ENCODE data around the gene POU2F1.
"Not testable (repeated sequence)": the region's sequence is repeated elsewhere in the genome, so short reads cannot be mapped to it uniquely, and the experiment has no call there.

POU2F1 gene

DNA sequence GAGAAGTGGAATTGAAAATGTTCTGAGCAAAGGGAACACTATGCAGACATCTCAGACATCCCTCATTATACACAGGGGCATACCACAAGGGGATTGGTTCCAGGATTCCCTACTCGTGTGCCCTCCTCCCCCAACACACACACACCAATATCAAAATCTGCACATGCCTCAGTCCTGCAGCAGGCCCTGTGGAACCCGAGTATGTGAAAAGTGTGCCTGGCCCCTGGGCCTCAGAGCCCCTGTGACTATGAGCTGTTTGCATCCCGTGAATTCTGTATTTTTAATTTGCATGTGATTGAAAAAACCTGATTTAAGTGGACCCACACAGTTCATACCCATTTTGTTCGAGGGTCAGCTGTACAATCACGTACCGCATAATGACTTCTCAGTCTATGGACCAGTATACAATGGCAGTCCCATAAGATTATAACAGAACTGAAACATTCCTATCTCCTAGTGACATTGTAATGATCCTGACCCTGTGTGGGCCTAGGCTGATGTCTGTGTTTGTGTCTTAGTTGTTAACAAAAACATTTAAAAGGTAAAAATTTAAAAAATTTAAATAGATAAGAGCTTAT, 11.3 kb downstream of the POU2F1 start:
- DNase-seq = no peak

DNA sequence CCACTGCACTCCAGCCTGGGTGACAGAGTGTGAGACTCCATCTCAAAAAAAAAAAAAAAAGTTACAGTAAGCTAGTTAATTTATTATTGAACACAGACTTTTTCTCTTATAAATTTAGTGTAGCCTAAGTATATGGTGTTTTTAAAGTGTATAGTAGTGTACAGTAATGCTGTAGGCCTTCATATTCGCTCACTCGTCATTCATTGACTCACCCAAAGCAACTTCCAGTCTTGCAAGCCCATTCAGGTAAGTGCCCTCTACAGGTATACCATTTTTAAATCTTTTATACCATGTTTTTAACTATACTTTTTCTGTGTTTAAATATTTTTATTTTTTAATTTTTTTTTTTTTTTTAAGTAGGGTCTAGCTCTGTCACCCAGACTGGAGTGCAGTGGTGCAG, 12.1 kb downstream of the POU2F1 start:
- DNase-seq = no peak

DNA sequence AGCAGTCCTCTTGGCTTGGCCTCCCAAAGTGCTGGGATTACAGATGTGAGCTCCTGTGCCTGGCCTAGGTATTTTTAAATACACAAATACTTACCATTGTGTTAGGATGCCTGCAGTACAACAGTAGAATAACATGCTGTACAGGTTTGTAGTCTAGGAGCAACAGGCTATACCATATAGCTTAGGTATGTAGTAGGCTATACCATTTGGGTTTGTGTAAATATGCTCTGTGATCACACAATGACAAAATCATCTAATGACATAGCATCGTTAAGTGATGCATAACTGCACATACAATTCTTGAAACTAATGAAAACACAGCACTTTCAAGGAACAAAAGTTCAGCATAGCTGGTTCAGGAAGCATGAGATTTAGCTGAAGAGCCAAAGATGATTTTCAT, 12.7 kb downstream of the POU2F1 start:
- no peak for DNase-seq

DNA sequence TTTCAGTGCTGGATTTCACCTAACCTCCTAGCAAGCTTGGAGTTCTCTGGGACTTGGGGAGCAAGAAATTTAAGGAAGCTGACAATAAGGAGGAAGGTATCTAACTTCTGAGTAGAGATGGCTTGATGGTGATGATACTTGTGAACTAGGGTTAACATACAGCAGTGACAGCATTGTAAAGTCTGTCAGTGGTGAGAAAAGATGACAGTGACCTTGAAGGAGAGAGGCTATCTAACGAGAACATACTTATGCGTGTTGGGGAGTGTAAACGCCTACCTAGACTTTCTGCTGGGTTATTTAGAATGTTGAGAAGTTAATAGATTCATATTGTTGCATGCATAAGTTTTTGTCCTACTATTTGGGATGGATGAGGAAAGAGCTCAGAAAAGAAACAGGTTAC, 16.3 kb downstream of the POU2F1 start:
- no peak for DNase-seq

DNA sequence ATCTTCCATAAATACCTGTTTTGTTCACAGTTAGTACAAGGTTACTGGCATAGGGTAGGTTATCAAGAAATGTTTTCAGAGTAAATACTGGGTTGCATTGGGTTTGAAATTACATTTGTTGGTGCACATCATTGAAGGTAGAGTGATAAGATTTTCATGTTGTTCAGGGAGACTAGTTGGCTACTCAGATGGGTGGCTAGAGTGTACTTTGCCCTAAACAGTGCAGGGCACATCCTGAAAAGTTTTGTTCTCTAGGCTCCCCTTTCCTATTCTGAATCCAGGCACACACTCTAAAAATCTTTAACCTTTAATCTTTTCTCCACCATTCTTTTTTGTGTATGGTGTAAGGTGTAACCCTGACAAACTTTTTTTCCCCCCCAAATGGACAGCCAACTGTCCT, 18.0 kb downstream of the POU2F1 start:
- DNase-seq = no peak

DNA sequence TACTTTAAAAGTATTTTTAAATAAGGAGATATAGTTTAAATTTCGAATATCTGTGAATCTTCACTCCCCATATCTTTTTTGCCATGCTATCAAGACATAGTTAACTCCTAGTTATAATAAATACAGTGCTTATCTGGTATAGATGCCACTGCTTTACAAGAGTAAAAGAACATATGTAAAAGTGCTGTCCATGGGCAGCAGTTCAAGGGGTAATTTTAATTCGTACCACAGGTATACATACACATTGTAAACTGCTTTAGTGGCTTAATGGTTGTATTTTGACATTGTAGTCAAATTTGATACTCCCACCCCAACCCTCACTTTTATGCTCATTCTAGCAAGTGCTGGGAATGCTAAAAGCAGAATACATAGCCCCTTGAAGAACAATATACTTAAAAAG, 18.6 kb downstream of the POU2F1 start:
- DNase-seq = no peak

DNA sequence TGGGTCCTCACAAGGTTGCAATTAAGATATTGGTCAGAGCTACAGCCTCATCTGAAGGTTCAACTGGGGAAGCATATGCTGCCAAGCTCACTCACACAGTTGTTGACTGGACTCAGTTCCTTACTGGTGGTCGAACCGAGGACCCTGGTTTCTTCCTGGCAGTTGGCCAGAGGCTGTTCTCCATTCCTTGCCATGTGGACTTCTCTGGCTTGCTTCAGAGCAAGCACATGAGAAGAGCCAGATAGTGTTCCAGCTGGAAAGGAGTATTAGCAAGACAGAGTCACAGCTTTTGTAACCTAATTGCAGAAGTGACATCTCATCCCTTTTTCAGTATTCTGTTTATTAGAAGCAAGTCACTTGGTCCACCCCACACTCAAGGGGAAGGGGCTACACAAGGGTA, 23.6 kb downstream of the POU2F1 start:
- DNase-seq = no peak

DNA sequence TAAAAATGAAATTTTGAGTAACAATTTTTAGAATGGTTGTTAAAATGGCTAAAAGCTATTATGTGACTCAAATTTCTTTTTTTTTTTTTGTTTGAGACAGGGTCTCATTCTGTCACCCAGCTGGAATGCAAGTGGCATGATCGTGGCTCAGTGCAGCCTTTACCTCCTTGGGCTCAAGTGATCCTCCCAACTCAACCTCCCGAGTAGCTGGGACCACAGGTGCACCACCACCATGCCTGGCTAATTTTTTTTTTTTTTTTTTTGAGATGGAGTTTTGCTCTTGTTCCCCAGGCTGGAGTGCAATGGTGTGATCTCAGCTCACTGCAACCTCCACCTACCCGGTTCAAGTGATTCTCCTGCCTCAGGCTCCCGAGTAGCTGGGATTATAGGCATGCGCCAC, 24.5 kb downstream of the POU2F1 start:
- DNase-seq = not testable (repeated sequence)

DNA sequence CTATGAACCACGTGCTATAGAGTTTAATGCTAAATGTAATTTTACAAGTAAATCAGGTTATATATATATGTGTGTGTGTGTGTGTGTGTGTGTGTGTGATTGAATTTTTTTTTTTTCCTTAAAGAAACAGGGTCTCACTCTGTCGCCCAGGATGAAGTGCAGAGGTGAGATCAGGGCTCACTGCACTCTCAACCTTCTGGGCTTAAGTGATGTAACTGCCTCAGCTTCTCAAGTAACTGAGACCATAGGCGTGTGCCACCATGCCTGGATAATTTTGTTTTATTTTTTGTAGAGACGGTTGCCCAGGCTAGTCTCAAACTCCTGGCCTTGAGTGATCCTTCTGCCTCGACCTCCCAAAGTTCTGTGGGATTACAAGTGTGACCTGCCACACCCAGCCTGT, 26.3 kb downstream of the POU2F1 start:
- DNase-seq = no peak

DNA sequence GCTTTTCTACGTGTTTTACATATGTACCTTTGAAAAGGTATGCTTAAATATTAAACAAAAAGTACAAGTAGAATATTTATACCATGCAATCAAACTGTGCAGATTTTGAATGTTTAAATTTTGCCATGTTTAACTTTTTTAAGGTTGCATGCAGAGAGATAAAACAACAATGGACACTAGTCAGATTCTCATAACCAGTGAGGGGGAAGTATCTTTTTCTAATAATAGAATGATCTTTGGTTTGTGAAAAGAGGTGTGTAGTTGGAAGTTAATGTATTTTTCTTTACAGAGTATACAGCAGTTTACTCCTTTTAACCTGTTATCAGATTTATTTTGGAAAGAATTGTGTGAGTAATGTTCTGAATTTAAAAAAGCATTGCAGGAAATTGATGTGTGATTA, 27.1 kb downstream of the POU2F1 start:
- no peak for DNase-seq

DNA sequence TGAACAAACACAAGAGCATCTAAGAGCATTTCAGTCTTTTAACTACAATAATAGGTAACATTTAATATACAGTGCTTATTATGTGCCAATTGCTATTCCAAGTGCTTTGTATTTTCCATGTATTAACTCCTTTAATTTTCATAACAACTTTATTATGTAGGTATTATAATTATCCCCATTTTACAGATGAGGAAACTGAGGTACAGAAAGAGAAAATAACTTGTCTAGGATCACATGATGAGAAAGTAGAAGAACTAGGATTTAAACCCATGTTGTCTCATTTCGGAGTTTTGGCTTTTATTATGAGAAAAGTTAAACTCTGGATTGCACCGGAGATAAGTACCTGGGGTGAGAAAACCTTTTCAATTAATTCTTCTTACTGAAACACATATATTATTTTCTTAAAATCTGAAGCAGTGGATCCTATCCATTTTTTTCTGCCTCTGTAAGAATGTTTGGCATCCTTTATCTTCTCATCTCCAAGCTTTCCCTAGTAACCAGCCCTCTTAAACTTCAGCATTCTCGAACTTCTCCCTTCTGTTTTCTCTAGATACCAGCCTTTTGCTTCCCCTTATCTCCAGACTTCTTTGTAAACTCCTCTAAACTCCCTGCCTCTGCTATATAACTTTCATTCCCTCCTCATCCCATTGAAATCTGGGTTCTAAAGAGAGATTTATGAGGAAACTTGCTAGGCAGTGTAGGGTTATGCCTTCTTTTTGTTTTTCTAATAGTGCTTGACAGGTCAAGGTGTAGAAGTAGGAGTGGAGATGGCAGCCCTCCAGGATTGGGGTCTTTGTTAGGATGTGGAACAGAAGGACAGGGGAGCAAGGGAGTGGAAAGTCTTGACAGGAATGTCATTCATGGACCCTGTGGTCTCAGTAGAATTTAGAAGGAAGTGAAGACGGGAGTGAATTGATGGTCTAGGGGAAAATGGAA, 28.3 kb downstream of the POU2F1 start:
- no peak for DNase-seq

DNA sequence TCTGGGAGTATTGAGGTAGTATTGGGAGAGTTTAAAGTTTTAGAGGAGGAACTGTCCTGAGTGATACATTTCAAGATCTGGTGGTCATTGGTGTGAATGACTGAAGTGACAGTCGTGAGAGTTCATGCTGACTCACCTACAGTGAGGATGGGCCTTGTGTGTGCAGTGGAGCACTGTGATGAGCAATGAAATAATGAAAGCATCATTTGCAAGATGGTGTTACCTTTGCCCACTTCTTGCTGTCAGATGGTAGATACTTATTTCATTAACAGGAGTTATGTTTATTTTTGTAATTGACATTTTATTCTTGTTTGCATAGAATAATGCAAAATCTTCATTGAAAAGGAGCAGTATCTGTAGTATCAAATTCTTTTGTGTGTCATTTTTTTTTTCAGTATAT, 29.0 kb downstream of the POU2F1 start:
- no peak for DNase-seq

DNA sequence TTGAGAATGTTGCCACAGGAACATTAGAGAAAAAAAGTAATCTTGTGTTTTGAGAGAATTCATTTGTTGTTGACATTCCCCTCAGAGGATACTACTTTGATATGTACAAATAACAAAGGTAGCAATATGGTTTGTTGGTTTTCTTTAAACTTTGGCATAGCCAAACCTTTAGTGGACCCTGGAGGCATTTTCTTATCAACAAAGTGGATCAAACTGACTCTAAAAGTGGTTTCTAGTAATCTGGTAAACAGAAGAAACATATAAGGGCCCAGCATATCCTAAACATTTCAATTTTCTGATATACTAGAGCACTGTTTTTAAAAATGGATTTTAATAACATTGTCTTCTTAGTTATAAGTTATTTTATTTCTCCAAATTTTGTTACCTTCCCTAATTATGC, 29.8 kb downstream of the POU2F1 start:
- DNase-seq = no peak

DNA sequence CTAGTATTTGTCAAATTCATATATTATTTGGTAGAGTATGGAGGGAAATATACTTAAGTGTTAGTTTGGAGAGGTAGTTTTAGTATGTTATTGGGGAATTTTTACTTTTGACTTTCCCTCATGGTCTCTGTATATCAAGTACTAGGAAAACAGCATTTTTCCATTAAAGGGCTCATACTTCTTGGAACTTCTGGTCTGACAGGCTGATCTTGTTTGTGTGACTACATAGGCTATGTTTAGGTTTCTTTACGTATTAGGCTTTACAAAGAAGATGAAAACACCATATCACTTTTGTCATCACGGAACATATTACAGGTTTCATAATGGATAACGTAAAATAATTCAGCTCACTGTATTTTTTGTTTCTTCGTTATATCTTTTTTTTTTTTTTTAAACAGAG, 30.8 kb downstream of the POU2F1 start:
- DNase-seq = no peak

DNA sequence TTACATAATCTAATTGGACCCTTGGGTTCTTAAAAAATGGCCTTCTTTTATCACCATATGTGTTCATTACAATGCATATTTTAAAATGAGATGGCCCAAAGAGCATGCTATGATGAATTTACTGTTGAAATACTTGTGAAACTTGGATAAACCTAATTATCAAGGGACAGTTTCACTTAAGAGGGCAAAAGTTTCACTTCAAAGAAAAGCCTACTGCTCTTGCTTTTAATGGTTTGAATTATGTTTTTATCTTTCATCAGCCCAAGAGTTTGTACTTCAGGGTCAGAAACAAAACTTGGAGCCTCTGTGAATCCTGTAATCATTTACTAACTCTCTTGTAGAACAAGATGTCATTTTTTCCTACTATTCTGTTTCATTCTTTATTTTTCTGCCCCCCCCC, 32.3 kb downstream of the POU2F1 start:
- DNase-seq = no peak

DNA sequence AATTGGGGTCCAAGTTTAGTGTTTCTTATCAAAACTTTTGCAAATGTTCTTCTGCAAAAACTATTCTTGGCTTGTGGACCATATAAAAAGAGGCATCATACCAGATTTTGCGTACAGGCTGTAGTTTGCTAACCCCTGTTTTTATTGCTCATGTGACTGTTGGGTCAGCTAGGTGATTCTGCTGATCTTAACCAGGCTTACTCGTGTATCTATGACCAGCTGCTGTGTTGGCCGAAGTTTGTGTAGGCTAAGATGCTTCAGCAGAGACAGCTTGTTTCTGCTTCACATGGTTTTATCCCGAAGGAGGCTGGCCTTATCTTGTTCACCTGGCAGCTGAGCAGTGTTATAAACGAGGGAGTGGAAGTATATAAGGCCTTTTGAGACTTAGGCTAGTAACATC, 38.2 kb downstream of the POU2F1 start:
- DNase-seq = no peak

DNA sequence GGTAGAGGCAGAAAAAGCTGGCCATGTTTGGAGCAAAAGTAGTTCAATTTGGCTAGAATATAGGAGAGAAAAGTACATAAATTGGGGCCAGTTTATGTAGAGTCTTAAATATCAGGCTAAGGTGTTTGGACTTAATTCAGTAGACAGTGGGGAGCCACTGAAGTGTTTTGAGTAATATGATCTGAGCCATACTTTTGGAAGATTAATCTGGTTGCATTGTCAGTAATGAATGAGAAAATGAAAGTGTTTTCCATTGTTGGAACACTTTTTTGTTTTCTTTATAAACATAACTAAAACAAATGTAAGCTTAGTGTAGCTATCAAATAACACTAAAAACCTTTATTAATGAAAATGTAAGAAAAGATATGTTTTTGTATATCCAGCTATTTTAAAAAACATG, 42.1 kb downstream of the POU2F1 start:
- no peak for DNase-seq

DNA sequence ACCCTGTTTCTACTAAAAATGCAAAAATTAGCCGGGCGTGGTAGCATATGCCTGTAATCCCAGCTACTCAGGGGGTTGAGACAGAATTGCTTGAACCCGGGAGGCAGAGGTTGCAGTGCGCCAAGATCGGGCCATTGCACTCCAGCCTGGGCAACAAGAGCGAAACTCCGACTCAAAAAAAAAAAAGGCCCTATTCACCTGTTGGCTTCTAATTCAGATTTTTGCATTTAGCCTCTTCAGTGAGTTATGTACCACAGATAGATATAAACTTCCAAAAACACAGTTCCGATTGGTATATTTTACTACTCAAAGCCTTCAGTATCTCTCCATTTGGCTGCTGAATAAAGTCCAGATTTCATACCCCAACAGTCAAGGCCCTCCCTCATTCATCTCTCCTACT, 42.7 kb downstream of the POU2F1 start:
- DNase-seq = no peak

DNA sequence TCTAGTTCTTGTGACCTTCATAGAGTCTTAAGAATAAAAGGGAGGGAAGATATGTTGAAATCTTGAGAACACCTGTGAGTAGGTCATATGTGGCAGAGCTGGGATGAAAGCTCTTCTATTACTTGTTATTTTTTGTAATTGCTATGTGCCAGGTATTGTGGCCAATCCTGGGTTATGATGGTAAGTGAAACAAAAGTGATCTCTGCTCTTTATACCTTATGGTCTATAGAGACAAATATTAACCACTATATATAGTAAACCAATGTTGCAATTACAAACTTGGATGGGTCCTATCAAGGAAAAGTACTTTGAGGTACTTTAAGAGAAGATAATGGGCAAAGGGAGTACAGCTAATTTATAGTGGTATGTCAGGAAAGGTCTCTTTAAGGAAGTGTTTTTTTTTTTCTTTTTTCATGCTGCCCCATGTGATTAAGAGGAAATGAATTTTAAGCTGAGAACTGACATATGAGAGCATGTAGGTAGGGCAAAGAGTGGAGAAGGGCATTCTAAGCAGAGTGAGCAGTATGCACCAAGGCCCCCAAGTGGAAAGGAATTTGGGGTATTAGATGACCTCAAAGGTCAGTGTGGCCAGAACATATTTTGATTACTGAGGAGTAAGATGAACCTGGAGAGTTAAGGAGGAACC, 43.3 kb downstream of the POU2F1 start:
- no peak for DNase-seq

DNA sequence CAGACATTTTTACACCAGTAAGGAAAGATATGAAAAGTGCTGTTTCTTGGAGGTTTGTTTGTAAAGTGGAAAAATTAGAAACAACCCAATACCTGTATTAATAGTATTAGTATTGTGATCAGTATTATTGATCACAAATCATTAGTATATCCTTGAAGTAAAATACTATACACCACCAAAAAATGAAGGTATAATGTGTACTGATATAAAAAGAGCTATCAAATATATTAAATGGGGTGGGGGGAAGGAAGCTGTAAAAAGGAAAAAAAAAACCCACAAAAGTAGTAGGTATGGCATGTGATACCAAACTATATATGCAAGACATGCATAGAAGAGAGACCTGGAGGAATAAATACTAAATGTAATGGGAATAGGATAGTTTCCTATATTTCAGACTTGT, 46.3 kb downstream of the POU2F1 start:
- DNase-seq = no peak

DNA sequence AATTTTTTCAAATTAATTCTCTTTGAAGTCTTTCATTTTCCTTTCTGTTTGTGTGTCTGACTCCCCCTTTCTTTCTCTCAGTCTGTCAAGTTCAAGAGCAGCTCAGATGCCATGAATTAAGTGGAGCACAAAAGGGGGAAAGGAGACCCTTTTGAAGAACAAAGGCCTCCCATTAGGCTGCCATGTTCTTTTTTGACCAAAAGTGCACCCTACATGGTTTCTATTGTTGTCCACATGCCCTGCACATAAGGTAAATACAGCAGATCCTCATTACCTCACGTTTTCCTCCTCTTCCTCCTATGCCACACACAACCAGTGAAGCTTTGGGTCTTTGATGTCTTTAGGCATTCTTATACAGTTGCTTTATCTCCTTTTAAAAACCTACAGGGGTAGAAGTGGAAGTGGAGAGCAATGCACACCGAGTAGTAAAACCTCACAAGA, 47.7 kb downstream of the POU2F1 start:
- no peak for DNase-seq

DNA sequence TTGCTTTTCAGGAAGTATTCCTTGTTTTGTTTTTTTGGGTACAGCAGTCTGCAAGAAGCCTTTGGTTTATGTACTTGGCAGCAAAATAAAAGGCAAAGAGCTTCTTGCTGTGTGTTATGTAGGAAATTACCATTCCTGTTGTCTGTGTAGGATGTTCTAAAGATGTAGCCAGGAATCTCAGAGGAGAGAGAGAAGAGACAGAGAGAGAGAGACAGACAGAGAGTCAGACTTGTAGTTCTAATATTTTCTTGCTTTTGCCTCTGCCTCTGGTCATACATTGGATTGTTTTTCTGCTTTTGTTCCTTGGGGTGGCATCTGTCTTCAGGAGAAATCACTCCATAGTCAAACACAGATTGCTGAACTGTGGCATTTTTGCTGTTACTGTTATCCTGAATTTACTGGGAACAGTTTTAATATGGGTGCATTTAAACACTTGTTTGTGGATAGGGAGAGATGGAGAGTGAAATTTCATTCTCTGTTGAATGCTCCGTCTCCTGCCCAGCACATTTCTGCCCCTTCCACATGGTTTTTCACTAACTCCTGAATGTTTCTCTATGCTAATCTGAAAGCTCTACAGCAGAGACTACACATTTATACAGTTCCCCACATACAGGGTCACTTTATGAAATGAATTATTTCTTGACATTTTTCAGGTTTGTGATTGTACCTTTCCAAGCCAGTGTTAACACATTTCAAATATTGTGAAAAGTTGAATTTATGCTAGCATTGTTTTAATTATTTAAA, 49.8 kb downstream of the POU2F1 start:
- DNase-seq = no peak

DNA sequence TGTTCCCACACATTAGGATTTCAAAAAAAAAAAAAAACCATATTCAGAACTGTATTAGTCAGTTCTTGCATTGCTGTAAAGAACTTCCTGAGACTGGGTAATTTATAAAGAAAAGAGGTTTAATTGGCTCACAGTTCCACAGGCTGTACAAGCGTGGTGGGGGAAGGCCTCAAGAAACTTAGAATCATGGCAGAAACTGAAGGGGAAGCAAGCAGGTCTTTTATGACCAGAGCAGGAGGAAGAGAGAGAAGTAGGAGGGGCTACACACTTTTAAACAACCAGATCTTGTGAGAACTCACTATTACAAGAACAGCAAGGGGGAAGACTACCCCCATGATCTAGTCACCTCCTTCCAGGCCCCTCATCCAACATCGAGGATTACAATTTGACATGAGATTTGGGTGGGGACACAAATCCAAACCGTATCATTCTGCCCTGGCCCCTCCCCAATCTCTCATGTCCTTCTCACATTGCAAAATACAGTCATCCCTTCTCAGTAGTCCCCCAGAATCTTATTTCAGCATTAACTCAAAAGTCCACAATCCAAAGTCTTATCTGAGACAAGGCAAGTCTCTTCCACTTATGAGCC, 51.8 kb downstream of the POU2F1 start:
- DNase-seq = no peak

Measured in NCI-H2227 treated with DMSO at 0.1 percent for 48 hours (cell line).